HepG2 (cell line): ENCODE measurements around the gene SYMPK. TPM values are rescaled to one million over a fixed set of nuclear protein-coding genes. Genes with fewer than 3 reads are reported as not detected.

Experiments used
- ATAC-seq: fragments of 200-7000 bp; cut with Tn5 transposase; 3 replicates; pipeline ENCODE4 v1.9.1; 2020; ENCODE audit warnings: mild to moderate bottlenecking, moderate library complexity
- BruUV-seq: library from RNA; stranded (reverse); fragments of 400-500 nt; replicated peaks from 2 replicates; lab custom pipeline; 2021; lab: Mats Ljungman, UMichigan
- CTCF ChIA-PET: fragments of 300-600 bp; formaldehyde crosslinking; extraction: SDS; loops from one replicate; lab custom pipeline; 2021; ENCODE audit warnings: low total read pairs, inconsistent platforms, low intra/inter-chr PET ratio; lab: Yijun Ruan, JAX
- POLR2A ChIA-PET: fragments of 350-600 bp; sonication (Branson Sonifier 250); formaldehyde crosslinking; loops from one replicate; lab custom pipeline; 2020; ENCODE audit warnings: antibody characterized with exemption, inconsistent platforms; lab: Yijun Ruan, JAX
- DNase-seq: peaks from one replicate; pipeline ENCODE4 v3.0.0-alpha.2; 2015; ENCODE audit warnings: low spot score
- FAIRE-seq: peaks from 3 replicates; lab custom pipeline; 2011; peaks lifted over from hg19 to GRCh38; lab: Jason Lieb, UNC
- H2AFZ ChIP-seq: one replicate; pipeline ENCODE4 v1.6.1; 2011; ENCODE audit warnings: low read length, inconsistent platforms
- H3K27ac ChIP-seq: fragments of 300-600 bp; 3 replicates; pipeline ENCODE4 v1.8.0; 2011; ENCODE audit warnings: mixed run types, mild to moderate bottlenecking, mixed read lengths, low read length, inconsistent platforms; ENCODE audit not compliant: insufficient read depth; ENCODE audit errors: extremely low read length
- H3K27me3 ChIP-seq, 2 experiments: fragments of 200-600 bp in 1 of 2; 2 replicates in 1 of 2; 3 replicates in 1 of 2; pipeline versions ENCODE4 v1.6.0 to v1.8.0; 2011; ENCODE audit warnings: low read length in 2 of 2, mild to moderate bottlenecking in 2 of 2, moderate library complexity in 2 of 2, inconsistent platforms in 1 of 2; ENCODE audit not compliant: insufficient read depth in 2 of 2, control insufficient read depth in 1 of 2
- H3K36me3 ChIP-seq, 2 experiments: fragments of 200-600 bp in 1 of 2; replicated peaks in 1 of 2; 2 replicates in 1 of 2; 3 replicates in 1 of 2; pipeline versions ENCODE4 v1.5.1 to v1.8.0; 2011; ENCODE audit warnings: low read length in 2 of 2, inconsistent platforms in 1 of 2; ENCODE audit not compliant: insufficient read depth in 2 of 2, control insufficient read depth in 1 of 2
- H3K4me1 ChIP-seq: 2 replicates; pipeline ENCODE4 v1.5.1; 2012; ENCODE audit warnings: low read length, inconsistent platforms; ENCODE audit not compliant: insufficient read depth
- H3K4me2 ChIP-seq: 2 replicates; pipeline ENCODE4 v1.6.0; 2011; ENCODE audit warnings: low read depth, low read length, inconsistent platforms
- H3K4me3 ChIP-seq, 3 experiments: fragments of 200-600 bp in 1 of 3; sonication (generic), shearing (Covaris generic) in 1 of 3; replicated peaks in 1 of 3; 2 replicates each; pipeline ENCODE4 v1.5.1; 2011 to 2016; ENCODE audit warnings: low read length in 3 of 3, inconsistent platforms in 2 of 3, low read depth in 2 of 3, mild to moderate bottlenecking in 2 of 3, control low read depth in 1 of 3, mixed read lengths in 1 of 3; ENCODE audit not compliant: insufficient read depth in 1 of 3
- H3K79me2 ChIP-seq: one replicate; pipeline ENCODE4 v1.6.1; 2011; ENCODE audit warnings: low read length, inconsistent platforms; ENCODE audit not compliant: insufficient read depth
- H3K9ac ChIP-seq: 2 replicates; pipeline ENCODE4 v1.6.0; 2011; ENCODE audit warnings: mild to moderate bottlenecking, low read depth, low read length, inconsistent platforms; ENCODE audit not compliant: insufficient read depth
- H3K9me3 ChIP-seq: 2 replicates; pipeline ENCODE4 v1.5.1; 2012; ENCODE audit warnings: mild to moderate bottlenecking, low read length
- H4K20me1 ChIP-seq: 2 replicates; pipeline ENCODE4 v1.6.0; 2011; ENCODE audit warnings: inconsistent platforms, mild to moderate bottlenecking, low read length, moderate library complexity; ENCODE audit not compliant: insufficient read depth
- AGO1 ChIP-seq: fragments of 200-400 bp; formaldehyde crosslinking; IDR thresholded peaks from 2 replicates; pipeline ENCODE4 v1.6.1; 2017; ENCODE audit warnings: mild to moderate bottlenecking, low read depth, low read length, moderate library complexity; ENCODE audit not compliant: poor library complexity, severe bottlenecking
- FLYWCH1 ChIP-seq: sonication (generic); formaldehyde crosslinking; IDR thresholded peaks from 2 replicates; pipeline ENCODE4 v1.8.1; 2023; ENCODE audit warnings: mild to moderate bottlenecking, missing genetic modification reagents
- HDAC6 ChIP-seq: fragments of 200-600 bp; sonication (generic); IDR thresholded peaks from 2 replicates; pipeline ENCODE4 v1.7.0; 2017; ENCODE audit warnings: mild to moderate bottlenecking, antibody characterized with exemption, low read length, low read depth
- NCOA2 ChIP-seq: sonication (generic); formaldehyde crosslinking; IDR thresholded peaks from 2 replicates; pipeline ENCODE4 v1.8.0; 2022; ENCODE audit warnings: inconsistent platforms
- PHF5A ChIP-seq: IDR thresholded peaks from one replicate; pipeline ENCODE4 v1.6.1; 2018; ENCODE audit warnings: low read depth, missing genetic modification reagents; ENCODE audit not compliant: unreplicated experiment
- SMAD3 ChIP-seq: sonication (generic); formaldehyde crosslinking; IDR thresholded peaks from 2 replicates; pipeline ENCODE4 v1.4.0; 2020; ENCODE audit warnings: missing genetic modification reagents
- TEAD3 ChIP-seq: optimal IDR thresholded peaks from 2 replicates; pipeline ENCODE3; 2016; ENCODE audit warnings: borderline replicate concordance
- ZFY ChIP-seq: sonication (generic); formaldehyde crosslinking; IDR thresholded peaks from 2 replicates; pipeline ENCODE4 v1.4.0; 2020; ENCODE audit warnings: missing genetic modification reagents
- ZNF274 ChIP-seq: sonication (generic); formaldehyde crosslinking; IDR thresholded peaks from 2 replicates; pipeline ENCODE4 v1.5.1; 2020; ENCODE audit warnings: mild to moderate bottlenecking, missing genetic modification reagents
- ZNF556 ChIP-seq: sonication (generic); formaldehyde crosslinking; IDR thresholded peaks from 2 replicates; pipeline ENCODE4 v1.4.0; 2020; ENCODE audit warnings: mild to moderate bottlenecking, missing genetic modification reagents, borderline replicate concordance
- ZNF790 ChIP-seq: sonication (generic); formaldehyde crosslinking; IDR thresholded peaks from 2 replicates; pipeline ENCODE4 v1.8.0; 2022; ENCODE audit warnings: missing genetic modification reagents, mild to moderate bottlenecking, borderline replicate concordance
- WGBS: methylation state at CpG from one replicate; pipeline ENCODE4 v1.1.6; 2017; ENCODE audit warnings: low lambda C conversion rate; 5-methylcytosine and 5-hydroxymethylcytosine counted together
- in situ Hi-C: cut with HindIII; loops from 2 replicates; pipeline ENCODE4 v1.10.0; 2017; ENCODE audit warnings: low pct_unique_long_range_greater_than_20kb; ENCODE audit not compliant: extremely low pct_ligation_motif_present
- intact Hi-C: fragments of 100-400 bp; cut with micrococcal nuclease; formaldehyde crosslinking; loops from one replicate; pipeline ENCODE4 v1.10.0; 2022; ENCODE audit not compliant: unreplicated experiment
- polyA plus RNA-seq, 8 experiments: library from polyadenylated mRNA; depleted of rRNA in 3 of 8; stranded (reverse) in 7 of 8; unstranded in 1 of 8; fragments of >200 nt; fragmentation: Illumina TruSeq in 4 of 8; extraction: Trizol in 4 of 8; gene quantifications; 2 replicates each; pipeline versions ENCODE4 v1.2.1 to v1.2.3, GENCODE V29; 2011 to 2016; ENCODE audit warnings: low read depth in 4 of 8, missing spikeins in 1 of 8, mixed read lengths in 1 of 8; ENCODE audit not compliant: insufficient read depth in 1 of 8
- total RNA-seq, 5 experiments: library from RNA; depleted of rRNA; stranded (reverse); fragments of >200 nt; fragmentation: Illumina TruSeq; extraction: Trizol; gene quantifications; 2 replicates each; pipeline ENCODE4 v1.2.3, GENCODE V29; 2016; ENCODE audit warnings: low read depth in 1 of 5
- TF ChIP-seq, protein P1 (sequence below): sonication (generic); formaldehyde crosslinking; IDR thresholded peaks from 2 replicates; pipeline ENCODE4 v1.4.0; 2020; ENCODE audit warnings: missing genetic modification reagents
- TF ChIP-seq, protein P2 (sequence below): sonication (generic); formaldehyde crosslinking; IDR thresholded peaks from 2 replicates; pipeline ENCODE4 v1.4.0; 2020; ENCODE audit warnings: missing genetic modification reagents
- TF ChIP-seq, protein P3 (sequence below): sonication (generic); formaldehyde crosslinking; IDR thresholded peaks from 2 replicates; pipeline ENCODE4 v1.8.0; 2022; ENCODE audit warnings: missing genetic modification reagents, mild to moderate bottlenecking, inconsistent platforms, borderline replicate concordance
- TF ChIP-seq, protein P4 (sequence below): IDR thresholded peaks from 2 replicates; pipeline ENCODE4 v1.6.1; 2016; ENCODE audit warnings: missing genetic modification reagents, missing compliant biosample characterization

SYMPK gene
- total and polyA plus RNA-seq, 2 of the 13 experiments (the other 11 are each of a cell fraction or from before 2014, with no cell fraction given) = 21.9 to 55.7 TPM

DNA sequence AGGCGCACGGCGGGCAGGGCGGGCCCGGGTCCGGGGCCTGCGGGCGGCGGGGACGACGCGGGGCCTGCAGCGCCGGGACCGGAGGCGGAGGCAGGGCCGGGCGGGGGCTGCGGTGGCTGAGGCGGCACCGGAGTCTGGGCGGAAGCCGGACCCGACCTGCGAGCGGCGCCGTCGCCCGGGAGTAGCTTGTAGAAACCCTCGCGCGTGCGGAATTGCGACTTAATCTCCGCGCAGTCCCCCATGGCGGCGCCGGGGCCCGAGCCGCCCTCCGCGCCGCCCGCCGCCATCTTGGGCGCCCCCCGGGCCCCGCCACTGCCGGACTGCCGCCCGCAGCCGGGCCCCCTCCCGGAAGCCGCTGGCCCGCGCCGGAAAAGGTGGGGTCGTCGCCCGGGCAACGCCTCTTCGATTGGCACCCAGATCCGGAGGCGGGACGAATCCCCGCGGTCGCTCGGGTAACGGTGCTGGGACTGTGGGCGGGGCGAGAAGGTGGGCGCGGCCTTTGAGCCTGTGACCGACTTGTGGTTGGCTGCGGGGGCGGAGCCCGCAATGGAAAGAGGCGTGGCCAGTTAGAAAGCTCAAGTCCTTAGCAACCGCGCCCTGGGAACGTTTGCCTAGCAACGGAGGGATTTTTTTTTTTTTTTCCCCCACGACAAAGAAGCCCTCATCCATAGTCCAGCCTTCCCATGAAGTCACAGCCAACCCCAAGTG is 70.3 kb downstream of the SYMPK start, which contains the start of gene DMWD (continued):
- no peak for TF ChIP-seq NCOA2 (CRISPR knock-in tag)
- TF ChIP-seq TEAD3 = peak; percentile 31
- TF ChIP-seq, protein P1, sequence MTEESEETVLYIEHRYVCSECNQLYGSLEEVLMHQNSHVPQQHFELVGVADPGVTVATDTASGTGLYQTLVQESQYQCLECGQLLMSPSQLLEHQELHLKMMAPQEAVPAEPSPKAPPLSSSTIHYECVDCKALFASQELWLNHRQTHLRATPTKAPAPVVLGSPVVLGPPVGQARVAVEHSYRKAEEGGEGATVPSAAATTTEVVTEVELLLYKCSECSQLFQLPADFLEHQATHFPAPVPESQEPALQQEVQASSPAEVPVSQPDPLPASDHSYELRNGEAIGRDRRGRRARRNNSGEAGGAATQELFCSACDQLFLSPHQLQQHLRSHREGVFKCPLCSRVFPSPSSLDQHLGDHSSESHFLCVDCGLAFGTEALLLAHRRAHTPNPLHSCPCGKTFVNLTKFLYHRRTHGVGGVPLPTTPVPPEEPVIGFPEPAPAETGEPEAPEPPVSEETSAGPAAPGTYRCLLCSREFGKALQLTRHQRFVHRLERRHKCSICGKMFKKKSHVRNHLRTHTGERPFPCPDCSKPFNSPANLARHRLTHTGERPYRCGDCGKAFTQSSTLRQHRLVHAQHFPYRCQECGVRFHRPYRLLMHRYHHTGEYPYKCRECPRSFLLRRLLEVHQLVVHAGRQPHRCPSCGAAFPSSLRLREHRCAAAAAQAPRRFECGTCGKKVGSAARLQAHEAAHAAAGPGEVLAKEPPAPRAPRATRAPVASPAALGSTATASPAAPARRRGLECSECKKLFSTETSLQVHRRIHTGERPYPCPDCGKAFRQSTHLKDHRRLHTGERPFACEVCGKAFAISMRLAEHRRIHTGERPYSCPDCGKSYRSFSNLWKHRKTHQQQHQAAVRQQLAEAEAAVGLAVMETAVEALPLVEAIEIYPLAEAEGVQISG (CRISPR knock-in tag) = 0 out of 2 replicates have a peak, but pooled peaks have one; percentile 20
- TF ChIP-seq HDAC6 = no peak

DNA sequence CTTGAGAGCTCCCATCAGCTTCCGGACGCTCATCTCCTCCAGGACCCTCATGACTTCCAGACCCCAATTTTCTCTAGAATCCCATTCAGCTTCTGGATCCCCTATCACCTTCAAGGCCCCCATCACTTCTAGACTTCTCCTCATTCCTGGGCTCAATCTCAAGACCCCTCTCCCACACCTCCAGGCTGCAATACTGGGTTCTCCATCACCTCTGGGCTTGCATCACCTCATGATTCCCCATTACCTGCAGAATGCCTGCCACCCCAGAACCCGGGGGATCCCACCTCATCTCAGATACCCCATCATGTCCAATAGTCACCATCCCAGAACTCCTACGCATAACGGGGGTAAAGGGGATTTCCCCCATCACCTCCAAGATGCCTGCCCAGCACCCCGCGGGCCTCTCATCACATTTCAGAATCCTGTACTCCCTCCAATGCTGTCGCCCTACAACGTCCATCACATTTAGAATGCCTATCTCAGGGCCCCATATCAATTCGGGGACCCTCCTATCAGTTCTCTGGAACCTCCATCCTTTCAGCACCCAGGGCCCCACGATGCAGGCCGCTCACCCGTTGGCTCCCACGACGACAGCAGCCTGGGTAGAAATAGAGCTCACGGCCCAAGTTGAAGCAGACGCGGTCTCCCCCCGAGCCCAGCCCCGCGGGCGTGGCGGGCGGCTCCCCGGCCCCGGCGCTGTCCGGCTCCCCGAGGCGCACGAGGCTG is 71.0 kb downstream of the SYMPK start:
- peak overlapping the region; percentile 35 for H3K27ac ChIP-seq
- no peak overlapping the region for H2AFZ ChIP-seq
- FAIRE-seq (no peak), ATAC-seq (no peak), DNase-seq (no peak)
- H3K4me1 ChIP-seq = peaks cover 20% of the 10 kb centered on the region
- H3K27me3 ChIP-seq = peaks cover 0 to 9% of the 10 kb centered on the region in 2 experiments; a peak in 1 of 5 replicates
- intact Hi-C loops (no loop called here), in situ Hi-C loops (no loop called here)
- BruUV-seq = TSS peak; percentile 55
- peak overlapping the region; percentile 88 for H3K9ac ChIP-seq
- CTCF ChIA-PET = interaction anchor here (1.3 kb wide), 1 partner anchor 91 kb away, joined by 5 read pairs; no protein-coding TSS in a partner anchor
- H3K9me3 ChIP-seq = no peaks in the 10 kb centered on the region
- no peaks in the 10 kb centered on the region for H4K20me1 ChIP-seq
- H3K79me2 ChIP-seq = peaks cover 14% of the 10 kb centered on the region
- peak overlapping the region; percentile 100 for H3K4me2 ChIP-seq
- 8% methylated on average over 30 of the region's 31 CpGs for WGBS
- H3K36me3 ChIP-seq = peaks cover 11 to 27% of the 10 kb centered on the region in 2 experiments
- POLR2A ChIA-PET = interaction anchor here (1.5 to 2.3 kb wide), 3 partner anchors 10 to 24 kb away, joined by 3 to 23 read pairs (median 14); partner anchors contain the start of genes DMPK and SIX5
- H3K4me3 ChIP-seq = peak overlapping the region; percentile 93 to 99 (median 94)
- TF ChIP-seq SMAD3 (CRISPR knock-in tag) (no peak), ZNF274 (0 out of 2 replicates have a peak, but pooled peaks have one; percentile 7), PHF5A (CRISPR knock-in tag) (no peak), ZNF556 (CRISPR knock-in tag) (no peak), ZNF790 (CRISPR knock-in tag) (no peak), FLYWCH1 (CRISPR knock-in tag) (0 out of 2 replicates have a peak, but pooled peaks have one; percentile 16), ZFY (no peak), AGO1 (no peak)
- TF ChIP-seq, protein P2, sequence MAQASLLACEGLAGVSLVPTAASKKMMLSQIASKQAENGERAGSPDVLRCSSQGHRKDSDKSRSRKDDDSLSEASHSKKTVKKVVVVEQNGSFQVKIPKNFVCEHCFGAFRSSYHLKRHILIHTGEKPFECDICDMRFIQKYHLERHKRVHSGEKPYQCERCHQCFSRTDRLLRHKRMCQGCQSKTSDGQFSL (CRISPR knock-in tag) = no peak
- TF ChIP-seq, protein P3, sequence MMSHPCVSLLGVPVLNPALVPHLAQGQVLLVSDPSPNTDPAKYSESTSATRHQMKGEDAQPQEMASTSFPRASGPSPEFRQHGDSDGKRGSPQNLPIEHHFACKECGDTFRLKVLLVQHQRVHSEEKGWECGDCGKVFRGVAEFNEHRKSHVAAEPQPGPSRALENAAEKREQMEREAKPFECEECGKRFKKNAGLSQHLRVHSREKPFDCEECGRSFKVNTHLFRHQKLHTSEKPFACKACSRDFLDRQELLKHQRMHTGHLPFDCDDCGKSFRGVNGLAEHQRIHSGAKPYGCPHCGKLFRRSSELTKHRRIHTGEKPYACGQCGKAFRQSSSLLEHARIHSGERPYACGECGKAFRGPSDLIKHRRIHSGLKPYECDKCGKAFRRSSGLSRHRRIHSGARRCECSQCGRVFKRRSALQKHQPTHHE (CRISPR knock-in tag) = no peak
- TF ChIP-seq, protein P4, sequence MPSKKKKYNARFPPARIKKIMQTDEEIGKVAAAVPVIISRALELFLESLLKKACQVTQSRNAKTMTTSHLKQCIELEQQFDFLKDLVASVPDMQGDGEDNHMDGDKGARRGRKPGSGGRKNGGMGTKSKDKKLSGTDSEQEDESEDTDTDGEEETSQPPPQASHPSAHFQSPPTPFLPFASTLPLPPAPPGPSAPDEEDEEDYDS (CRISPR knock-in tag) = no peak
